Peyer's patch (tissue), 4 donors: ENCODE data around the gene FMNL2.

Experiments used
- CTCF ChIP-seq, 6 experiments: fragments of 450-650 bp in 4 of 6; fragments of 200-600 bp in 2 of 6; sonication (generic) in 1 of 6; IDR thresholded peaks; one replicate each; pipeline ENCODE4 v1.5.1; 2017 to 2019; ENCODE audit warnings: antibody characterized with exemption in 6 of 6, mild to moderate bottlenecking in 3 of 6, moderate library complexity in 1 of 6
- POLR2A ChIP-seq, 2 donors: fragments of 450-650 bp; IDR thresholded peaks; one replicate each; pipeline ENCODE4 v1.5.1; 2017; ENCODE audit warnings: antibody characterized with exemption in 2 of 2, mild to moderate bottlenecking in 2 of 2, moderate library complexity in 2 of 2

DNA sequence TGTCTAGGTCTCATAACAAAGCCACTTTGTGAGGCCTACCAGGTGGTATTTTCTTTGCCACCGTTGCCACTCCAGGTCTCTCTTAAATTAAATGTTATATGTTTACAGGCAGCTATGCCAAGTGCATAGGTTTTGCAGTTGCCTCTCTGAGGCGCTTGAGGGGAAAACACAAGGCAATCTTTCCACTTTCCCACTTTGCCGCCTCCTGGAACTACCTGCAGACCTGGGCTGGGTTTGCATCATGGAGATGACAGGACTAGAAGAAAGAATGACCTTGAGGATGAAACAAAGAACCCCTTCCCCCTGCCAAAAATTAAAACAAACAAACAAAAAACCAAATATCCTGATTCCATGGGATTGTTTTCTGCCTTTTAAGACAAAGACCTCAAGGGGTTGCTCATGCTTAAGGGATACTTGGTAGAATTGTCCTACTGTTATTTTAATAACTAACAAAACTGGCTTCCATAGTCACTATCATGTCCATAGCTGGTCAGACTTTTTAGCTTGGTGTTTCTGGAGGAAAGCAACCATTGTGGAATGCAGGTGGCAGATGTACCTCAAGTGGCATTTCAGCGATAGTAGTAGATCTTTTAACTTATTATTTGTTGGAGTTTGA lies 222.4 kb downstream of the FMNL2 start:
- no peak for TF ChIP-seq CTCF (IDR thresholded peaks at IDR 0.05)
- no peak for TF ChIP-seq POLR2A (IDR thresholded peaks at IDR 0.05)
